PC-9 (cell line): ENCODE data around the gene PIGZ. TPM values are rescaled to one million over a fixed set of nuclear protein-coding genes. Genes with fewer than 3 reads are reported as not detected.

ENCODE experiments used
- BruUV-seq: library from RNA; stranded (reverse); fragments of 400-500 nt; replicated peaks from 2 replicates; lab custom pipeline; 2021; lab: Mats Ljungman, UMichigan
- CTCF ChIA-PET: fragments of 300-600 bp; sonication (Branson Sonifier 250); formaldehyde crosslinking; loops from one replicate; lab custom pipeline; 2022; ENCODE audit warnings: antibody characterized with exemption; lab: Charles Lee
- POLR2A ChIA-PET: fragments of 300-600 bp; sonication (Branson Sonifier 250); formaldehyde crosslinking; loops from one replicate; lab custom pipeline; 2022; ENCODE audit warnings: antibody characterized with exemption; ENCODE audit not compliant: unreplicated experiment; lab: Charles Lee
- DNase-seq, 2 experiments: peaks; one replicate each; pipeline versions ENCODE4 v3.0.0 to v3.0.0-alpha.2; 2015 to 2022; ENCODE audit warnings: mixed read lengths in 1 of 2
- H2AFZ ChIP-seq: fragments of 200-600 bp; sonication (generic); 2 replicates; pipeline ENCODE4 v1.8.1; 2017; ENCODE audit warnings: antibody characterized with exemption
- H3F3A ChIP-seq: fragments of 200-600 bp; sonication (generic); 2 replicates; pipeline ENCODE4 v1.8.1; 2017; ENCODE audit warnings: antibody characterized with exemption, mild to moderate bottlenecking, low read depth; ENCODE audit not compliant: insufficient read depth
- H3K27ac ChIP-seq: fragments of 200-600 bp; sonication (generic); 2 replicates; pipeline ENCODE4 v1.6.1; 2016; ENCODE audit warnings: mixed run types
- H3K27me3 ChIP-seq: fragments of 200-600 bp; sonication (generic); 2 replicates; pipeline ENCODE4 v1.6.1; 2016; ENCODE audit warnings: low read depth, mixed run types; ENCODE audit not compliant: insufficient read depth
- H3K36me3 ChIP-seq: fragments of 200-600 bp; sonication (generic); 2 replicates; pipeline ENCODE4 v1.6.1; 2016; ENCODE audit warnings: low read depth, mixed run types
- H3K4me1 ChIP-seq: fragments of 200-600 bp; sonication (generic); replicated peaks from 2 replicates; pipeline ENCODE4 v1.6.1; 2016; ENCODE audit warnings: mixed run types; ENCODE audit not compliant: insufficient read depth
- H3K4me2 ChIP-seq: fragments of 200-600 bp; sonication (generic); 2 replicates; pipeline ENCODE4 v1.6.1; 2017; ENCODE audit warnings: mixed run types
- H3K4me3 ChIP-seq: fragments of 200-600 bp; sonication (generic); 2 replicates; pipeline ENCODE4 v1.6.1; 2016; ENCODE audit warnings: mixed run types
- H3K79me2 ChIP-seq: fragments of 200-600 bp; sonication (generic); 2 replicates; pipeline ENCODE4 v1.6.1; 2017; ENCODE audit warnings: low read depth, mixed run types
- H3K9me2 ChIP-seq: fragments of 200-600 bp; sonication (generic); 2 replicates; pipeline ENCODE4 v1.8.1; 2017; ENCODE audit warnings: mild to moderate bottlenecking; ENCODE audit not compliant: insufficient read depth
- H3K9me3 ChIP-seq: fragments of 200-600 bp; sonication (generic); 2 replicates; pipeline ENCODE4 v1.8.1; 2016; ENCODE audit warnings: low read depth; ENCODE audit not compliant: insufficient read depth
- H4K20me1 ChIP-seq: fragments of 200-600 bp; sonication (generic); 2 replicates; pipeline ENCODE4 v1.8.1; 2017; ENCODE audit not compliant: insufficient read depth
- EZH2 ChIP-seq: fragments of 200-600 bp; sonication (generic); IDR thresholded peaks from 2 replicates; pipeline ENCODE4 v1.8.0; 2017; ENCODE audit warnings: antibody characterized with exemption, low read depth
- intact Hi-C: fragments of 100-400 bp; cut with micrococcal nuclease; formaldehyde crosslinking; loops from one replicate; pipeline ENCODE4 v1.10.0; 2022; ENCODE audit not compliant: unreplicated experiment
- total RNA-seq: library from RNA; stranded (reverse); gene quantifications from 2 replicates; pipeline ENCODE4 v1.2.3, GENCODE V29; 2021
- TF ChIP-seq, protein P1 (sequence below): fragments of 200-600 bp; sonication (generic); conservative IDR thresholded peaks from 2 replicates; pipeline ENCODE4 v1.6.1; 2017; ENCODE audit warnings: mixed run types, antibody characterized with exemption, mild to moderate bottlenecking, moderate library complexity

Gene PIGZ
- total RNA-seq, 1 experiment from 2014 or later: 2.1 TPM

DNA sequence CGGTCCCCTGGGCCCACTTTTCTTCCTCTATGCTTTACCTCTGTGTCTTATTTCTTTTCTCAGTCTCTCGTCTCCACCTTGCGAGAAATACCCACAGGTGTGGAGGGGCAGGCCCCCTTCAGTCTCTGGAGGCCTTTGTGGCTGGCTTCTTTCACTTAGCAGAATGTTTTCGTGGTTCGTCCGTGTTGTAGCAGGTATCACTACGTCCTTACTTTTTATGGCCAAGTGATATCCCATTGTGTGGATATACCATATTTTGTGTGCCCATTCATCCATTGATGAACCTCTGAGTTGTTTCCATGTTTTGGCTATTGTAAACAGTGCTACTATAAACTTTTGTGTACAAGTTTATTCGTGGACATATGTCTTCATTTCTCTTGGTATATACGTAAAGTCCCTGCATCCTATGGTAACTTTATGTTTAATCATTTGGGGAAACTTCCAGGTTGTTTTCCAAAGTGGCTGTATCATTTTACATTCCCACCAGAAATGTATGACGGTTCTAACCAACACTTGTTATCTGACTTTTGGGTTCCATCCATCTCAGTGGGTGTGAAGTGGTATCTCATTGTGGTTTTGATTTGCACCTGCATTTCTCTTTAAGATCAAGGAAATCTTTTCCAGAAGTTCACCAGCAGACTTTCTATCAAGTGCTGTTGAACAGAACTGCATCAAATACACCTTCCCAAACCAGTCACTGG, 5.6 kb downstream of the PIGZ start:
- ChIA-PET CTCF (no interaction called here), POLR2A (no interaction called here)
- intact Hi-C loops: no loop called here
- H3K4me3 ChIP-seq: no peak overlapping the region
- no peak overlapping the region for H2AFZ ChIP-seq
- DNase-seq: no peak
- no peaks in the 10 kb centered on the region for H3K9me2 ChIP-seq
- H3K36me3 ChIP-seq: no peaks in the 10 kb centered on the region
- H3K9me3 ChIP-seq: no peaks in the 10 kb centered on the region
- H3K4me2 ChIP-seq: no peak overlapping the region
- TF ChIP-seq, protein P1, sequence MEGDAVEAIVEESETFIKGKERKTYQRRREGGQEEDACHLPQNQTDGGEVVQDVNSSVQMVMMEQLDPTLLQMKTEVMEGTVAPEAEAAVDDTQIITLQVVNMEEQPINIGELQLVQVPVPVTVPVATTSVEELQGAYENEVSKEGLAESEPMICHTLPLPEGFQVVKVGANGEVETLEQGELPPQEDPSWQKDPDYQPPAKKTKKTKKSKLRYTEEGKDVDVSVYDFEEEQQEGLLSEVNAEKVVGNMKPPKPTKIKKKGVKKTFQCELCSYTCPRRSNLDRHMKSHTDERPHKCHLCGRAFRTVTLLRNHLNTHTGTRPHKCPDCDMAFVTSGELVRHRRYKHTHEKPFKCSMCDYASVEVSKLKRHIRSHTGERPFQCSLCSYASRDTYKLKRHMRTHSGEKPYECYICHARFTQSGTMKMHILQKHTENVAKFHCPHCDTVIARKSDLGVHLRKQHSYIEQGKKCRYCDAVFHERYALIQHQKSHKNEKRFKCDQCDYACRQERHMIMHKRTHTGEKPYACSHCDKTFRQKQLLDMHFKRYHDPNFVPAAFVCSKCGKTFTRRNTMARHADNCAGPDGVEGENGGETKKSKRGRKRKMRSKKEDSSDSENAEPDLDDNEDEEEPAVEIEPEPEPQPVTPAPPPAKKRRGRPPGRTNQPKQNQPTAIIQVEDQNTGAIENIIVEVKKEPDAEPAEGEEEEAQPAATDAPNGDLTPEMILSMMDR: no peak
- no peak for TF ChIP-seq EZH2
- no peak overlapping the region for H3K27ac ChIP-seq
- no peaks in the 10 kb centered on the region for H4K20me1 ChIP-seq
- H3K79me2 ChIP-seq: no peaks in the 10 kb centered on the region
- H3F3A ChIP-seq: no peaks in the 10 kb centered on the region
- no TSS peak for BruUV-seq
- no peaks in the 10 kb centered on the region for H3K4me1 ChIP-seq
- H3K27me3 ChIP-seq: peaks cover 2% of the 10 kb centered on the region

DNA sequence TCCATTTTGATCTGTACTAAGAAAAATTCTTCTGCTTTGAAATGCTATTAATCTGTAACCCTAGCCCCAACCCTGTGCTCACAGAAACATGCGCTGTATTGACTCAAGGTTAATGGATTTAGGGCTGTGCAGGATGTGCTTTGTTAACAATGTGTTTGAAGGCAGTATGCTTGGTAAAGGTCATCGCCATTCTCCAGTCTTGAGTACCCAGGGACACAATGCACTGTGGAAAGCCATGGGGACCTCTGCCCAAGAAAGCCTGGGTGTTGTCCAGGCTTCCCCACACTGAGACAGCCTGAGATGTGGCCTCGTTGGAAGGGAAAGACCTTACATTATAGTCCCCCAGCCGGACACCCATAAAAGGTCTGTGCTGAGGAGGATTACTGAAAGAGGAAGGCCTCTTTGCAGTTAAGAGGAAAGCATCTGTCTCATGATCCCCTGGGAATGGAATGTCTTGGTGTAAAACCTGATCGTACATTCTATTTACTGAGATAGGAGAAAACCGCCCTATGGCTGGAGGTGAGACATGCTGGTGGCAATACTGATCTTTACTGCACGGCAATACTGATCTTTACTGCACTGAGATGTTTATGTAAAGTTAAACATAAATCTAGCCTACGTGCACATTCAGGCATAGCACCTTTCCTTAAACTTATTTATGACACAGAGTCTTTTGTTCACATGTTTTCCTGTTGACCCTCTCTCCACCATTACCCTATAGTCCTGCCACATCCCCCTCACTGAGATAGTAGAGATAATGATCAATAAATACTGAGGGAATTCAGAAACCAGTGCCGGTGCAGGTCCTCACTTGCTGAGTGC, 6.3 kb downstream of the PIGZ start:
- no peaks in the 10 kb centered on the region for H3K79me2 ChIP-seq
- H3K4me1 ChIP-seq: no peaks in the 10 kb centered on the region
- intact Hi-C loops: no loop called here
- H3F3A ChIP-seq: no peaks in the 10 kb centered on the region
- POLR2A ChIA-PET: no interaction called here
- no peak for DNase-seq
- no peaks in the 10 kb centered on the region for H4K20me1 ChIP-seq
- TF ChIP-seq, protein P1: no peak
- TF ChIP-seq EZH2: no peak
- H3K9me2 ChIP-seq: no peaks in the 10 kb centered on the region
- no peaks in the 10 kb centered on the region for H3K36me3 ChIP-seq
- no peaks in the 10 kb centered on the region for H3K27me3 ChIP-seq
- H3K4me3 ChIP-seq: no peak overlapping the region
- H3K27ac ChIP-seq: no peak overlapping the region
- no TSS peak for BruUV-seq
- no peak overlapping the region for H3K4me2 ChIP-seq
- H2AFZ ChIP-seq: no peak overlapping the region
- CTCF ChIA-PET: no interaction called here
- no peaks in the 10 kb centered on the region for H3K9me3 ChIP-seq

DNA sequence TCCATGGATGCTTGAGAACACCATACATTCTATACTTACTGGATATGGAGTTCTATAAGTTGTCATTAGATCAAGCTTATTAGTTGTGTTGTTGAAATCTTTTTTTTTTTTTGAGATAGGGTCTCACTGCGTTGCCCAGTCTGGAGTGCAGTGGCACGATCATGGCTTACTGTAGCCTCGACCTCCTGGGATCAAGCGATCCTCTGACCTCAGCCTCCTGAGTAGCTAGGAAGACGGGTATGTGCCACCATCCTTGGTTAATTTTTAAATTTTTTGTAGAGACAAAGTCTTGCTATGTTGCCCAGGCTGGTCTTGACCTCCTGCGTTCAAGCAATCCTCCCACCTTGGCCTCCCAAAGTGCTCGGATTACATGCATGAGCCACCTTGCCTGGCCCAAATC, 13.8 kb downstream of the PIGZ start:
- H3K27ac ChIP-seq: no peak overlapping the region
- H3K27me3 ChIP-seq: no peaks in the 10 kb centered on the region
- intact Hi-C loops: no loop called here
- POLR2A ChIA-PET: no interaction called here
- H3K4me3 ChIP-seq: no peak overlapping the region
- no peak overlapping the region for H2AFZ ChIP-seq
- H3K4me1 ChIP-seq: no peaks in the 10 kb centered on the region
- H3K36me3 ChIP-seq: no peaks in the 10 kb centered on the region
- no peaks in the 10 kb centered on the region for H3K9me2 ChIP-seq
- no peak for DNase-seq
- no peaks in the 10 kb centered on the region for H3K9me3 ChIP-seq
- CTCF ChIA-PET: no interaction called here
- TF ChIP-seq, protein P1: no peak
- TF ChIP-seq EZH2: no peak
- no TSS peak for BruUV-seq
- H4K20me1 ChIP-seq: no peaks in the 10 kb centered on the region
- no peak overlapping the region for H3K4me2 ChIP-seq
- no peaks in the 10 kb centered on the region for H3K79me2 ChIP-seq
- 0 out of 2 replicates have a peak, but pooled peaks cover 5% of the 10 kb centered on the region for H3F3A ChIP-seq
